GM18502 (cell line): ENCODE measurements around the gene MSI2.

ENCODE experiments used
- ATAC-seq: cut with Tn5 transposase; IDR thresholded peaks from one replicate; pipeline ENCODE4 v1.9.1; 2021; ENCODE audit warnings: mild to moderate bottlenecking; ENCODE audit not compliant: unreplicated experiment, poor library complexity

MSI2 gene

GRCh38 chr17:57655553-57655952 lies 399.2 kb downstream of the MSI2 start:
- no peak for ATAC-seq

GRCh38 chr17:57657211-57657610 lies 400.9 kb downstream of the MSI2 start:
- no peak for ATAC-seq

- no peak for ATAC-seq
Observed at GRCh38 chr17:57662041-57662440, 405.7 kb downstream of the MSI2 start.

- ATAC-seq = no peak
Observed at GRCh38 chr17:57662644-57663308, 406.5 kb downstream of the MSI2 start.

GRCh38 chr17:57663326-57664070 lies 407.2 kb downstream of the MSI2 start:
- ATAC-seq = no peak

- no peak for ATAC-seq
Observed at GRCh38 chr17:57665128-57665527, 408.8 kb downstream of the MSI2 start.

GRCh38 chr17:57665696-57666095 lies 409.4 kb downstream of the MSI2 start:
- no peak for ATAC-seq

- no peak for ATAC-seq
Observed at GRCh38 chr17:57666201-57666870, 410.0 kb downstream of the MSI2 start.

GRCh38 chr17:57666946-57667345 lies 410.6 kb downstream of the MSI2 start:
- no peak for ATAC-seq

GRCh38 chr17:57667461-57667923 lies 411.2 kb downstream of the MSI2 start:
- ATAC-seq = no peak

- ATAC-seq = no peak
Observed at GRCh38 chr17:57668332-57668731, 412.0 kb downstream of the MSI2 start.

- no peak for ATAC-seq
Observed at GRCh38 chr17:57669671-57670529, 413.6 kb downstream of the MSI2 start.

- ATAC-seq = no peak
Observed at GRCh38 chr17:57670769-57671569, 414.6 kb downstream of the MSI2 start.

- peak; percentile 56 for ATAC-seq
Observed at GRCh38 chr17:57671667-57672632, 415.6 kb downstream of the MSI2 start.

GRCh38 chr17:57672971-57673370 lies 416.6 kb downstream of the MSI2 start:
- no peak for ATAC-seq

- no peak for ATAC-seq
Observed at GRCh38 chr17:57674894-57675293, 418.6 kb downstream of the MSI2 start.

- no peak for ATAC-seq
Observed at GRCh38 chr17:57675427-57676387, 419.4 kb downstream of the MSI2 start.
